Epithelial cell of esophagus (primary cell): ENCODE data around the gene SCN10A.
A peak's percentile ranks its signal among the peaks of the same experiment; 100 is the strongest.

Experiments
- DNase-seq: peaks from one replicate; pipeline ENCODE4 v3.0.0; 2010; ENCODE audit warnings: low read depth
- H3K4me3 ChIP-seq: 2 replicates; pipeline ENCODE4 v1.5.1; 2011; ENCODE audit warnings: mild to moderate bottlenecking, low read length, control low read depth
- CTCF ChIP-seq: IDR thresholded peaks from 2 replicates; pipeline ENCODE4 v1.5.1; 2011; ENCODE audit warnings: low read depth, mild to moderate bottlenecking, low read length, control low read depth, inconsistent platforms; ENCODE audit not compliant: insufficient read depth; ENCODE audit errors: missing control alignments

The SCN10A gene

GRCh38 chr3:38725726-38726419 is 90.1 kb downstream of the SCN10A start:
- DNase-seq, result no peak
- no peak for TF ChIP-seq CTCF
- no peak overlapping the region for H3K4me3 ChIP-seq

- DNase-seq, result peak; percentile 25
- H3K4me3 ChIP-seq, result no peak overlapping the region
- no peak for TF ChIP-seq CTCF
Measured at GRCh38 chr3:38724392-38724736, 91.7 kb downstream of the SCN10A start.

GRCh38 chr3:38723569-38724391 is 92.2 kb downstream of the SCN10A start:
- no peak for DNase-seq
- H3K4me3 ChIP-seq, result no peak overlapping the region
- TF ChIP-seq CTCF, result no peak

- DNase-seq, result no peak
- no peak overlapping the region for H3K4me3 ChIP-seq
- TF ChIP-seq CTCF, result no peak
Measured at GRCh38 chr3:38722781-38723568, 93.0 kb downstream of the SCN10A start.

GRCh38 chr3:38721207-38721772 is 94.7 kb downstream of the SCN10A start:
- TF ChIP-seq CTCF, result no peak

GRCh38 chr3:38720465-38720864 is 95.6 kb downstream of the SCN10A start:
- no peak for DNase-seq
- H3K4me3 ChIP-seq, result no peak overlapping the region
- TF ChIP-seq CTCF, result no peak

More at GRCh38 chr3:38721207-38721772, 94.7 kb downstream of the SCN10A start:
- no peak for DNase-seq
- H3K4me3 ChIP-seq, result no peak overlapping the region
